AG04449 (cell line): ENCODE data around the gene PRRC2B.

Experiments used
- CTCF ChIA-PET: fragments of 350-600 bp; formaldehyde crosslinking; extraction: SDS; loops from one replicate; lab custom pipeline; 2021; ENCODE audit warnings: antibody characterized with exemption; lab: Yijun Ruan, JAX
- POLR2A ChIA-PET: fragments of 400-600, 350-600 bp; formaldehyde crosslinking; extraction: SDS; loops from one replicate; lab custom pipeline; 2020; ENCODE audit warnings: antibody characterized with exemption, inconsistent platforms; lab: Yijun Ruan, JAX
- DNase-seq: peaks from one replicate; pipeline ENCODE4 v3.0.0-alpha.2; 2010; ENCODE audit warnings: low read depth, low spot score
- H3K4me3 ChIP-seq: 2 replicates; pipeline ENCODE4 v1.5.1; 2011; ENCODE audit warnings: low read depth, mild to moderate bottlenecking, control low read depth, low read length
- TF ChIP-seq, protein P1 (sequence below): IDR thresholded peaks from one replicate; pipeline ENCODE4 v1.5.1; 2011; ENCODE audit warnings: mild to moderate bottlenecking, moderate library complexity, low read length, control low read depth, inconsistent platforms; ENCODE audit not compliant: insufficient read depth; ENCODE audit errors: missing control alignments

Gene PRRC2B

DNA sequence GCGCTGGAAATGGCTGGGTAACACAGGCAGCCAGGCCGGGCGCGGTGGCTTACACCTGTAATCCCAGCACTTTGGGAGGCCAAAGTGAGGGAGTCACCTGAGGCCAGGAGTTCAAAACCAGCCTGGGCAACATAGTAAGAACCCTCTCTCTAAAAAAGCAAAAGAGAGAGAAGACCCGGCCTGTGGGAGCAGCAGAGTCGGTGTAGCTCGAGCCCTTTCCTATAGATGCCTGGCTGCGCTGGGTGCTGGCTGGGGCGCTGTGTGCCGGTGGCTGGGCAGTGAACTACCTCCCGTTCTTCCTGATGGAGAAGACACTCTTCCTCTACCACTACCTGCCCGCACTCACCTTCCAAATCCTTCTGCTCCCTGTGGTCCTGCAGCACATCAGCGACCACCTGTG is 127.9 kb downstream of the PRRC2B start:
- CTCF ChIA-PET: no interaction called here
- no peak for DNase-seq
- TF ChIP-seq, protein P1, sequence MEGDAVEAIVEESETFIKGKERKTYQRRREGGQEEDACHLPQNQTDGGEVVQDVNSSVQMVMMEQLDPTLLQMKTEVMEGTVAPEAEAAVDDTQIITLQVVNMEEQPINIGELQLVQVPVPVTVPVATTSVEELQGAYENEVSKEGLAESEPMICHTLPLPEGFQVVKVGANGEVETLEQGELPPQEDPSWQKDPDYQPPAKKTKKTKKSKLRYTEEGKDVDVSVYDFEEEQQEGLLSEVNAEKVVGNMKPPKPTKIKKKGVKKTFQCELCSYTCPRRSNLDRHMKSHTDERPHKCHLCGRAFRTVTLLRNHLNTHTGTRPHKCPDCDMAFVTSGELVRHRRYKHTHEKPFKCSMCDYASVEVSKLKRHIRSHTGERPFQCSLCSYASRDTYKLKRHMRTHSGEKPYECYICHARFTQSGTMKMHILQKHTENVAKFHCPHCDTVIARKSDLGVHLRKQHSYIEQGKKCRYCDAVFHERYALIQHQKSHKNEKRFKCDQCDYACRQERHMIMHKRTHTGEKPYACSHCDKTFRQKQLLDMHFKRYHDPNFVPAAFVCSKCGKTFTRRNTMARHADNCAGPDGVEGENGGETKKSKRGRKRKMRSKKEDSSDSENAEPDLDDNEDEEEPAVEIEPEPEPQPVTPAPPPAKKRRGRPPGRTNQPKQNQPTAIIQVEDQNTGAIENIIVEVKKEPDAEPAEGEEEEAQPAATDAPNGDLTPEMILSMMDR: no peak
- POLR2A ChIA-PET: no interaction called here
- H3K4me3 ChIP-seq: no peak overlapping the region

DNA sequence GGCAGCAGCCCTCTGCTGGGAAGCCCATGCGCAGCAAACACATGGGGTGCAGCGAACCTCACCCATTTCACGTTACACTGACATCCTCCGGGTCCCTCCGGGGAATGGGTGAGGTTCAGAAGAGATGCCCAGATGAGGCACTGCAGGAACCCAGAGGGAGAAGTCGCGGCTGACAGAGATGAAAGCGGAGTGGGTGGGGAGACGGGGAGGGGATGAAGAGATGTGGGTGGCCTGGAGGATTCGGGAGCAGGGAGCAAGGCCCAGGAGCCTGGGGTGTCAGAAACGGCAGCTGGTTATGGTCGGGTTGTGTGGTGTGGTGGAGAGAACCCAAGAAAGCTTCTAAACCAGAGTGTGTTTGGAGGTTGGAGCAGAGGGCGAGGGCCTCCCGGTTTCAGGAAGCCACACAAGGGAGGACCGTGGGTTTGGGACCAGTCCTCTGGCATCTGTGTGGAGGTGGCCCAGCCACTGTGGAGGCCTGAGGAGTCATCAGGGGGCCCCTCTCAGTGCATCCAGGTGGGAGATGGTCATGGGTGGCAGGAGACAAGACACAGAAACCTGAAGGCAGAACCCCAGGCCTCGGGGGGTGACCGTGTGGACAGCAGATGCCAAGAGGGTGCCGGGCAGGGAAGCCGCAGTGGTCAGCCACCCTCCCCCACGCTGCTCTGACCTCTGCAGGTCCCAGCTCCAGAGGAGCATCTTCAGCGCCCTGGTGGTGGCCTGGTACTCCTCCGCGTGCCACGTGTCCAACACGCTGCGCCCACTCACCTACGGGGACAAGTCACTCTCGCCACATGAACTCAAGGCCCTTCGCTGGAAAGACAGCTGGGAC is 128.6 kb downstream of the PRRC2B start:
- CTCF ChIA-PET: interaction anchor here (1.0 kb wide), 1 partner anchor 218 kb away, joined by 3 read pairs; the partner anchor contains the start of gene RAPGEF1
- H3K4me3 ChIP-seq: no peak overlapping the region
- TF ChIP-seq, protein P1: no peak
- no peak for DNase-seq
- POLR2A ChIA-PET: no interaction called here

DNA sequence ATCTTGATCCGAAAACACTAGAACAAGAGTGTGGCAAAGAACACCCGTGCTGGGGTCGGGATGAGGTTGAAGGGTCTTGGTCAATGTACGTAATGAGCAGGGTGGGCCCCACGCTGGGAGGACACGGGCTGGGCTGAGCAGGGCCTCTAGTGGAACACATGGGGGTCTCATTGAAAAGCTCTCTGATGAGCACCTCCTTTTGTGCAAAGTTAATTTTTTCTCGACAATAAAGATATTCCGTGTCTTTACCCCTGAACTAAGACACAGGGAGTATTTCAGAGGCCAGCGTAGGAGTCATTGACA is 129.2 kb downstream of the PRRC2B start:
- CTCF ChIA-PET: interaction anchor here (1.0 to 1.2 kb wide), 2 partner anchors 173 to 217 kb away, joined by 3 to 5 read pairs; partner anchors contain the start of gene RAPGEF1
- DNase-seq: no peak
- POLR2A ChIA-PET: no interaction called here
- H3K4me3 ChIP-seq: no peak overlapping the region
- TF ChIP-seq, protein P1: no peak

DNA sequence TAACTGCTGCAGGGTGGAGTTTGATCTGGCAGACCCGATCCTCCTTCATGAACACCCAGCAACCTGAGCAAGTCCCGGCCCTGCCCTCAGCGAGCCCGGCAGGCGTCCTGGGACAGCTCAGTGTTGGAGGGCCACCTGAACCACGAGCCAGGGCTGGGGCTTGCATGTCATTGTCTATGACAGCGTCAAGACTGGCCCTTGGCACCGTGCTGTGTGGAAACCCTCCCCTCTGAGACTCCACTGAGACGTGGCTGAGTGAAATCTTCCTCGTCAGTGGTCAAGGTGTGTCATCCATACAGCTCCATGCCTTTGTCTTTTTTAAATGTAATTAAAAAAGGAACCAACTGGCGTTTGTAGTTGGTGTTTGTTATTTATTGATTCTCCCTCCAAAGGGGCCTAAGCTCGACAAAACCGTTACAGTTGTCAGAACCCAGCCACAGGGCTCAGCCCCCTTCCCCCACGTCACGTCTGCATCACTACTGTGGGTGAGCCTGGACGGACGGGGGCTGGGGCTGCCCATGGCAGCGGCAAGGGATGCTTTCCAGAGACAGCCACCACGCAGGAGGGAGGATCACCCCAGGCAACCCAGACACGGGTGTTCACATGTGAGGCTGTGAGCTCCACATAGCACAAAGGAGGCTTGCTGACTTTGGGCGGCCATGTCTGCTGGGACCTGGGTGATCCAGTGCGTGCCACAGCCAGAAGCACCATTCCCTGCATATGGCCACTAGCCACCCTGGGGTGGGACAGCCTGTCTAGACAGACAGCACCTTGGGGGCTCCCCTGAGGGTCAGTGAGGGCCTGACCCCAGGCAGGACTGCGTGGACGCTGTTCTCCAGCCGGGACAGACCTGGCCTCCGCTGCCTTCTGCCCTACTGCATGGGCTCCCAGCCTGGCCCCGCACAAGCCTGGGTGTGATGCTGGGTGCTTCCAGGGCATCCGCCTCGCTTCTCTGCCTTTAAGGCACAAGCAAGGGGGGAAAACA is 129.9 kb downstream of the PRRC2B start:
- TF ChIP-seq, protein P1: no peak
- no peak overlapping the region for H3K4me3 ChIP-seq
- DNase-seq: no peak
- CTCF ChIA-PET: interaction anchor here (1.0 to 1.2 kb wide), 2 partner anchors 174 to 216 kb away, joined by 3 to 5 read pairs; partner anchors contain the start of gene RAPGEF1
- POLR2A ChIA-PET: no interaction called here

DNA sequence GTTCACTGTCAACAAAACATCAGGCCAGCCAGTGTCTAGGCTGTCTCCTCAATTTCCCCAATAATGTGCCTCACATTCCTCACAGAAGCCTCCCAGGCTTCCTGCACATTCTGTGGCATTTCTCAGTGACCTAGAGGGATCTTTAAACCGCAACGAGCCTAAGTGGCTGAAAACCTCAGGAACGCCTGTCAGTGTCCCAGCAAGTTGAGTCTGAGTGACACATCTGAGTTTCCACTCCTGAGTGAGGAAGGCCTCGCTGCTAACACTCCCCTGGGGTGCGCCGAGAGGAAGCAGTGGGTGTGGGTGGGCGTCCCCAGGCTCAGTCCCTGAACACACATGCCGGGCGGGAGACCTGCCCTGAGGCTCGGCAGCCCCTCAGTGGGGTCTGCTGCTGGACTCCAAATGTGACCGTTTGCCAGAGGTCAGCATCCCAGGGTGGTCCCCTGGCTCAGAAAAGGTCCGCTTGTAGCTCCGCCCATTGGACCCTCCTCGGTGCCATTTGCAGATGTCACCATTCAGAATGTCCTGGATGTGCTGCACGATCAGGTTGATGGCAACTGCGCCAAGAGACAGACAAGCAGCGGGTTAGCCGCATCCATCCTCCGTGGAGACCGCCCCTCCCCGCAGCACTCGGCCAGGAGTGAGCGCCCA is 130.9 kb downstream of the PRRC2B start:
- CTCF ChIA-PET: no interaction called here
- no peak overlapping the region for H3K4me3 ChIP-seq
- POLR2A ChIA-PET: no interaction called here
- no peak for DNase-seq
- TF ChIP-seq, protein P1: no peak
